WERI-Rb-1 (cell line): ENCODE data around the gene LMOD3.

Experiments
- DNase-seq: peaks from one replicate; pipeline ENCODE4 v3.0.0-alpha.2; 2020
- H3K27ac ChIP-seq: fragments of 250-450 bp; sonication (Bioruptor Pico); 2 replicates; pipeline ENCODE4 v1.5.1; 2020; ENCODE audit warnings: mild to moderate bottlenecking, moderate library complexity
- H3K27me3 ChIP-seq: fragments of 250-450 bp; sonication (Bioruptor Pico); 2 replicates; pipeline ENCODE4 v1.5.1; 2021; ENCODE audit warnings: mild to moderate bottlenecking, low read depth, moderate library complexity; ENCODE audit not compliant: insufficient read depth, severe bottlenecking
- H3K36me3 ChIP-seq: fragments of 250-450 bp; sonication (Bioruptor Pico); 2 replicates; pipeline ENCODE4 v1.5.1; 2020; ENCODE audit warnings: mild to moderate bottlenecking, moderate library complexity
- H3K4me3 ChIP-seq: 2 replicates; pipeline ENCODE4 v1.5.1; 2011; ENCODE audit warnings: low read depth, mild to moderate bottlenecking, control low read depth, low read length
- H3K9me3 ChIP-seq: fragments of 250-450 bp; sonication (Bioruptor Pico); 2 replicates; pipeline ENCODE4 v1.5.1; 2021; ENCODE audit warnings: mild to moderate bottlenecking, moderate library complexity; ENCODE audit not compliant: severe bottlenecking
- TF ChIP-seq, protein P1 (sequence below): IDR thresholded peaks from 2 replicates; pipeline ENCODE4 v1.5.1; 2011; ENCODE audit warnings: low read depth, mild to moderate bottlenecking, control low read depth, inconsistent platforms, low read length

Gene LMOD3

DNA sequence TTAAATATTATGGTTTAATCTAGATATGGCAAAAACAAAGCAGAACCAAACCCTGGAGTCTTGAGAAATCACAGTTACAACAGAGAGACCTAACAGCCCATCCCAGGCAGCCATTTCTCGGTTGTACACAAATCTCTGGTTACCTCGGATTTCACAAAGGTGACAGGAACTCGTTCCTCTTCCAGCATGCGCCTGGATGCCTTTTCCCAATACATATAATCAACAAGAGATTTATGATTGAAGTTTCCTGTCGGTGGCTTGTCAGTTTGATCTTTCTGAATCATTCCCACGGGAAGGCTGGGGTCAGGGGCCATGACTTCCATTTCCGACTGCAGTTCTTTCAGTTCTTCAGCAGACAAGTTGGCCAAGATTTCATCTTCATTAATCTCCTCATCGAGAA is 445 bp downstream of the LMOD3 start:
- TF ChIP-seq, protein P1, sequence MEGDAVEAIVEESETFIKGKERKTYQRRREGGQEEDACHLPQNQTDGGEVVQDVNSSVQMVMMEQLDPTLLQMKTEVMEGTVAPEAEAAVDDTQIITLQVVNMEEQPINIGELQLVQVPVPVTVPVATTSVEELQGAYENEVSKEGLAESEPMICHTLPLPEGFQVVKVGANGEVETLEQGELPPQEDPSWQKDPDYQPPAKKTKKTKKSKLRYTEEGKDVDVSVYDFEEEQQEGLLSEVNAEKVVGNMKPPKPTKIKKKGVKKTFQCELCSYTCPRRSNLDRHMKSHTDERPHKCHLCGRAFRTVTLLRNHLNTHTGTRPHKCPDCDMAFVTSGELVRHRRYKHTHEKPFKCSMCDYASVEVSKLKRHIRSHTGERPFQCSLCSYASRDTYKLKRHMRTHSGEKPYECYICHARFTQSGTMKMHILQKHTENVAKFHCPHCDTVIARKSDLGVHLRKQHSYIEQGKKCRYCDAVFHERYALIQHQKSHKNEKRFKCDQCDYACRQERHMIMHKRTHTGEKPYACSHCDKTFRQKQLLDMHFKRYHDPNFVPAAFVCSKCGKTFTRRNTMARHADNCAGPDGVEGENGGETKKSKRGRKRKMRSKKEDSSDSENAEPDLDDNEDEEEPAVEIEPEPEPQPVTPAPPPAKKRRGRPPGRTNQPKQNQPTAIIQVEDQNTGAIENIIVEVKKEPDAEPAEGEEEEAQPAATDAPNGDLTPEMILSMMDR, result no peak
- no peaks in the 10 kb centered on the region for H3K36me3 ChIP-seq
- DNase-seq, result no peak
- H3K27me3 ChIP-seq, result no peaks in the 10 kb centered on the region
- H3K4me3 ChIP-seq, result no peak overlapping the region
- no peak overlapping the region for H3K27ac ChIP-seq
- H3K9me3 ChIP-seq, result no peaks in the 10 kb centered on the region

DNA sequence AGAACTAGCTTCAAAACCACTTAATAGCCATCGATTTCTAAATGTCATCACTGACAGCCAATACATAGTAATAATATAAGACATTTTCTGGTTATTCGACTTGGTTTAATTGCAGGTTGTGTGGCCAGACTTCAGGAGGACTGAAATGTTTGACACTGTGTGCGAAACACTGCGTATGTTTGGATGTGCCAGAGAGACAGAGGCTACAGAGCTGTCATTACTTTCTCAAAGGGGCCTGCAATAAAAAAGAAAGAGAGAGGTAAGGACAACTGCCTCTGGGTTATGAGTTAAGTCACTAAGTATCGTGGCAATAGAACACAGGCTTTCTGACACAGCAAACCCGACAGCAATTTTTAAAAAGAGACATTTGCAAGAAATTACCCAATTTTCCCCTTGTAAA is 882 bp downstream of the LMOD3 start:
- no peaks in the 10 kb centered on the region for H3K27me3 ChIP-seq
- no peaks in the 10 kb centered on the region for H3K36me3 ChIP-seq
- no peak for DNase-seq
- H3K4me3 ChIP-seq, result no peak overlapping the region
- no peaks in the 10 kb centered on the region for H3K9me3 ChIP-seq
- TF ChIP-seq, protein P1, result no peak
- H3K27ac ChIP-seq, result no peak overlapping the region

DNA sequence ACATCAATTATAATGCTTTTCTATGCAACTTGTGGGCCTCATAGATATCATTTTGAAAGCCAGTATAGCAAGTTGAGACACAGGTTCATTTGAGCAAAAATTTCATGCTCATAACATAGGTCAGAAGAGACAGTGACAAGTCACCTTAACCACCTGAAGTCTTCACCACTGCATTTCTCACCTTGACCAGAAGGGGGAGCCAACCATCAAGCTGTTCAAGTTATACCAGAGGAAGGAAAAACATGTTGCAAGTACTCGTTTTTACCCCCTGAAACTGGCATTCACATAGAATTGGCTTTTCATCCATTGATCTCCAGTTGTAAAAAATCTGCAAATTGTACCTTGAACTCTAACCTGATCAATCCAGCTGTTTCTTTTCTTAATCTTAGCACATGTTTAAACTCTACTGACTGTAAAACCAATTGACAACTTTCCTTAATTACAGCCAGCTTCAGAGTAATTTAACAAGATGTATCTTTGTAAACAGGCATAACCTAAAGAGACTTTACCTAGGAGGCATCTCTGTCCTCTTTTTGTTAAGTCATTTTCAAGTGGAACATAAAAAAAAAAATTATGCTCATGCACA is 1.4 kb downstream of the LMOD3 start:
- Histone ChIP-seq H3K27me3 (no peaks in the 10 kb centered on the region), H3K27ac (no peak overlapping the region)

DNA sequence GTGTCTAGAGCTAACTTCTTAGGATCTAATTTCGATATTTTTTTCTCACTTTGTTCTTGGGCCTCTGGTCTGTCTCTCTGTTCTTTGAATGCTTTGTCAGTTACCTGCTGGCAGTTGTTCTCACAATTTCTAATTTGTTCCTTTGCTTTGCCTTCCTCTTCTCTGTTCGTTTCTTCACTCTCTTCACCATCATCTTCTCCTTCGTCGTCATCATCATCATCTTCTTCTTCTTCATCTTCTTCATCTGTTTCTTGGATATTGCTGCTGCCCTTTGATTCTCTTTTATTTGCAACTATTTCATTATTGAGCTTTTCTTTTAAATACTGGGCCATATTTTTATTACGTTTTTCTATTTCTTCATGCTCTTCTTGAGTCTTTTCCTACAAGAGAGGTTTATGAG is 2.7 kb downstream of the LMOD3 start:
- H3K9me3 ChIP-seq, result no peaks in the 10 kb centered on the region
- H3K4me3 ChIP-seq, result no peak overlapping the region
- H3K36me3 ChIP-seq, result no peaks in the 10 kb centered on the region
- no peaks in the 10 kb centered on the region for H3K27me3 ChIP-seq
- DNase-seq, result no peak
- H3K27ac ChIP-seq, result no peak overlapping the region
- TF ChIP-seq, protein P1, result no peak

More for the DNA sequence above, 1.4 kb downstream of the LMOD3 start:
- Histone ChIP-seq H3K4me3 (no peak overlapping the region), H3K36me3 (no peaks in the 10 kb centered on the region), H3K9me3 (no peaks in the 10 kb centered on the region)
- TF ChIP-seq, protein P1, result peak; percentile 86
- peak; percentile 79 for DNase-seq

DNA sequence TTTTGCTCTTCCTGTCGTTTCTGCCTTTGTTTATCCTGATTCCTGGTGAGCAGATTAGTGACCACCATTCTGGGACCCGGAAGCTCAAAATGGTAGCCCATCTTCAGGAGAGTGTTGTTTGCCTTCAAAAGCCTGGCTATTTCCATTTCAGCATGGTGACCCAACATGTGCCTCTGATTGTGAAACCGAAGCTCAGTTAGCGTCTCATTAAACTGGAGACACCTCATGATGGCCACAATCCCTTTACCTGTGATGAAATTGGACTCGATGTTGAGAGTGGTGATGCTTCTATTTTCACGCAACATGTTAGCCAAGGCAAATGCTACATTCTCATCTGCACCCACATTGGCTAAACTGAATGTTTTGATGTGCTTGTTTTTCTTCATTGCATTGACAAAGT is 3.3 kb downstream of the LMOD3 start:
- Histone ChIP-seq H3K27ac (no peak overlapping the region), H3K36me3 (no peaks in the 10 kb centered on the region), H3K9me3 (no peaks in the 10 kb centered on the region), H3K4me3 (no peak overlapping the region), H3K27me3 (no peaks in the 10 kb centered on the region)
- TF ChIP-seq, protein P1, result no peak
- DNase-seq, result no peak

DNA sequence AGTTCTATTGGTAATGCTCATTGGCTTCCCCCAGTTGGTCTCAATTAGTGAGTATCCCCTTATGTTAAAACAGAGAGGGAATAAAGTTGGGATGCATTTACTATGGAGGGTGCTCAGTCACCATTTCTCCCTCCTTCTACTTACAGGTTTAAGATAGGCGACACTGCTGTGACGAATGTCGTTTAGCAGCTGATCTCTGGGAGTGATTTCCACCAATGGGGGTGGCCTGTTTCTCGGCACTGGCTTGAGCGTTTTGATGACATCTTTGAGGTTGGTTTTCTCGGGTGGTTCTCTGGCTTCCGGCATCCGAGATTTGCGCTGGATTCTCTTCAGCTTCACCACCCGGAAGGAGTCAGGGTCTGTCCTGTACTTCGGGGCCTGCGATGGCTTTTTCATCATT is 3.8 kb downstream of the LMOD3 start:
- H3K4me3 ChIP-seq, result no peak overlapping the region
- H3K9me3 ChIP-seq, result no peaks in the 10 kb centered on the region
- no peaks in the 10 kb centered on the region for H3K27me3 ChIP-seq
- H3K36me3 ChIP-seq, result no peaks in the 10 kb centered on the region
- no peak for DNase-seq
- TF ChIP-seq, protein P1, result no peak
- no peak overlapping the region for H3K27ac ChIP-seq
